HEK293 (cell line): Measurements from ENCODE around the gene FXR1.

Source experiments
- CTCF ChIA-PET: fragments of 350-600 bp; formaldehyde crosslinking; extraction: SDS; loops from one replicate; lab custom pipeline; 2021; ENCODE audit warnings: antibody characterized with exemption; lab: Yijun Ruan, JAX
- POLR2A ChIA-PET: fragments of 300-600 bp; formaldehyde crosslinking; extraction: SDS; loops from one replicate; lab custom pipeline; 2020; ENCODE audit warnings: antibody characterized with exemption, inconsistent platforms; lab: Yijun Ruan, JAX
- H3K27ac ChIP-seq: fragments of 200-500 bp; sonication (Bioruptor generic); 2 replicates; pipeline ENCODE4 v1.5.1; 2014; ENCODE audit warnings: low read depth, low read length, control low read depth, inconsistent platforms; ENCODE audit errors: extremely low read depth
- H3K36me3 ChIP-seq, 2 experiments: fragments of 200-500 bp in 1 of 2; sonication (Bioruptor generic) in 1 of 2; 1 replicate in 1 of 2; 2 replicates in 1 of 2; pipeline ENCODE4 v1.5.1; 2014 to 2017; ENCODE audit warnings: inconsistent platforms in 2 of 2, low read length in 2 of 2; ENCODE audit not compliant: control insufficient read depth in 2 of 2, insufficient read depth in 1 of 2
- H3K4me1 ChIP-seq: fragments of 200-500 bp; sonication (Bioruptor generic); 2 replicates; pipeline ENCODE4 v1.5.1; 2014; ENCODE audit warnings: mild to moderate bottlenecking, low read length, inconsistent platforms; ENCODE audit not compliant: control insufficient read depth, insufficient read depth
- H3K4me3 ChIP-seq: 2 replicates; pipeline ENCODE4 v1.5.1; 2011; ENCODE audit warnings: low read depth, mild to moderate bottlenecking, control low read depth, low read length, moderate library complexity
- H3K9me3 ChIP-seq: fragments of 200-500 bp; sonication (Bioruptor generic); 2 replicates; pipeline ENCODE4 v1.5.1; 2014; ENCODE audit warnings: low read depth, low read length, inconsistent platforms; ENCODE audit not compliant: control insufficient read depth, insufficient read depth
- KLF16 ChIP-seq: fragments of 450-650 bp; formaldehyde crosslinking; IDR thresholded peaks from 2 replicates; pipeline ENCODE4 v1.5.1; 2017; ENCODE audit warnings: missing biosample characterization, missing genetic modification characterization
- MZF1 ChIP-seq: fragments of 450-650 bp; formaldehyde crosslinking; IDR thresholded peaks from 2 replicates; pipeline ENCODE4 v1.5.1; 2017; ENCODE audit warnings: missing biosample characterization, missing genetic modification characterization, borderline replicate concordance
- PATZ1 ChIP-seq: fragments of 450-650 bp; formaldehyde crosslinking; IDR thresholded peaks from 2 replicates; pipeline ENCODE4 v1.5.1; 2016; ENCODE audit warnings: missing biosample characterization, missing genetic modification characterization
- RBAK ChIP-seq: fragments of 450-650 bp; formaldehyde crosslinking; IDR thresholded peaks from 2 replicates; pipeline ENCODE4 v1.5.1; 2016; ENCODE audit warnings: missing biosample characterization, missing genetic modification characterization
- ZFHX2 ChIP-seq: fragments of 450-650 bp; formaldehyde crosslinking; conservative IDR thresholded peaks from 2 replicates; pipeline ENCODE4 v1.5.1; 2016; ENCODE audit warnings: missing biosample characterization, missing genetic modification characterization
- ZFP3 ChIP-seq: fragments of 450-650 bp; formaldehyde crosslinking; IDR thresholded peaks from 2 replicates; pipeline ENCODE4 v1.5.1; 2016; ENCODE audit warnings: low read depth, missing biosample characterization, missing genetic modification characterization
- ZNF10 ChIP-seq: fragments of 450-650 bp; formaldehyde crosslinking; IDR thresholded peaks from 2 replicates; pipeline ENCODE4 v1.5.1; 2017; ENCODE audit warnings: missing biosample characterization, missing genetic modification characterization
- ZNF138 ChIP-seq: fragments of 450-650 bp; formaldehyde crosslinking; IDR thresholded peaks from 2 replicates; pipeline ENCODE4 v1.5.1; 2016; ENCODE audit warnings: missing biosample characterization, missing genetic modification characterization, borderline replicate concordance
- ZNF184 ChIP-seq: fragments of 450-650 bp; IDR thresholded peaks from 2 replicates; pipeline ENCODE4 v1.5.1; 2018; ENCODE audit warnings: missing biosample characterization, mild to moderate bottlenecking, missing genetic modification characterization
- ZNF211 ChIP-seq: fragments of 450-650 bp; formaldehyde crosslinking; IDR thresholded peaks from 2 replicates; pipeline ENCODE4 v1.5.1; 2016; ENCODE audit warnings: low read depth, missing biosample characterization, missing genetic modification characterization
- ZNF350 ChIP-seq: fragments of 450-650 bp; formaldehyde crosslinking; IDR thresholded peaks from 2 replicates; pipeline ENCODE4 v1.5.0; 2017; ENCODE audit warnings: missing biosample characterization, mild to moderate bottlenecking, missing genetic modification characterization
- ZNF426 ChIP-seq: fragments of 450-650 bp; formaldehyde crosslinking; IDR thresholded peaks from 2 replicates; pipeline ENCODE4 v1.5.1; 2017; ENCODE audit warnings: missing biosample characterization, missing genetic modification characterization, mild to moderate bottlenecking, inconsistent platforms, moderate library complexity
- ZNF501 ChIP-seq: fragments of 450-650 bp; formaldehyde crosslinking; IDR thresholded peaks from 2 replicates; pipeline ENCODE4 v1.5.1; 2016; ENCODE audit warnings: missing biosample characterization, missing genetic modification characterization
- ZNF530 ChIP-seq: fragments of 450-650 bp; formaldehyde crosslinking; IDR thresholded peaks from 2 replicates; pipeline ENCODE4 v1.5.1; 2016; ENCODE audit warnings: low read depth, missing biosample characterization, missing genetic modification characterization
- ZNF544 ChIP-seq: fragments of 450-650 bp; formaldehyde crosslinking; IDR thresholded peaks from 2 replicates; pipeline ENCODE4 v1.5.0; 2017; ENCODE audit warnings: missing biosample characterization, missing genetic modification characterization
- ZNF580 ChIP-seq: fragments of 450-650 bp; formaldehyde crosslinking; IDR thresholded peaks from 2 replicates; pipeline ENCODE4 v1.5.1; 2016; ENCODE audit warnings: missing biosample characterization, missing genetic modification characterization
- ZNF623 ChIP-seq: fragments of 450-650 bp; formaldehyde crosslinking; IDR thresholded peaks from 2 replicates; pipeline ENCODE4 v1.5.1; 2016; ENCODE audit warnings: missing biosample characterization, missing genetic modification characterization
- ZNF658 ChIP-seq: fragments of 450-650 bp; formaldehyde crosslinking; IDR thresholded peaks from 2 replicates; pipeline ENCODE4; 2016; ENCODE audit warnings: missing biosample characterization, missing genetic modification characterization
- ZNF660 ChIP-seq: fragments of 450-650 bp; IDR thresholded peaks from 2 replicates; pipeline ENCODE4 v1.5.1; 2018; ENCODE audit warnings: missing biosample characterization, mild to moderate bottlenecking, missing genetic modification characterization
- ZNF677 ChIP-seq: fragments of 450-650 bp; IDR thresholded peaks from 2 replicates; pipeline ENCODE4 v1.5.0; 2018; ENCODE audit warnings: missing biosample characterization, mild to moderate bottlenecking, missing genetic modification characterization, moderate library complexity
- ZNF843 ChIP-seq: fragments of 450-650 bp; formaldehyde crosslinking; IDR thresholded peaks from 2 replicates; pipeline ENCODE4 v1.5.1; 2016; ENCODE audit warnings: missing biosample characterization, missing genetic modification characterization
- ZSCAN16 ChIP-seq: fragments of 450-650 bp; formaldehyde crosslinking; IDR thresholded peaks from 2 replicates; pipeline ENCODE4 v1.5.1; 2016; ENCODE audit warnings: missing biosample characterization, missing genetic modification characterization
- TF ChIP-seq, protein P1 (sequence below): fragments of 450-650 bp; formaldehyde crosslinking; optimal IDR thresholded peaks from 2 replicates; pipeline ENCODE3; 2016; ENCODE audit warnings: missing biosample characterization, mild to moderate bottlenecking, missing genetic modification characterization
- TF ChIP-seq, protein P2 (sequence below): fragments of 450-650 bp; formaldehyde crosslinking; IDR thresholded peaks from 2 replicates; pipeline ENCODE4 v1.5.1; 2016; ENCODE audit warnings: missing biosample characterization, missing genetic modification characterization
- TF ChIP-seq, protein P3 (sequence below): fragments of 450-650 bp; formaldehyde crosslinking; IDR thresholded peaks from 2 replicates; pipeline ENCODE4 v1.5.1; 2016; ENCODE audit warnings: missing biosample characterization, missing genetic modification characterization

Gene FXR1

GRCh38 chr3:181008796-181009195 is 96.3 kb downstream of the FXR1 start:
- TF ChIP-seq ZNF544 (no peak), ZNF138 (tag by site-specific recombination) (no peak), ZFHX2 (tag by site-specific recombination) (no peak), ZNF10 (no peak), ZNF350 (tag by site-specific recombination) (no peak), ZNF501 (tag by site-specific recombination) (no peak), ZNF660 (no peak), ZNF580 (tag by site-specific recombination) (no peak), ZNF184 (no peak)
- CTCF ChIA-PET: no interaction called here
- Histone ChIP-seq H3K4me1 (no peaks in the 10 kb centered on the region), H3K4me3 (no peak overlapping the region), H3K36me3 (no peaks in the 10 kb centered on the region), H3K27ac (no peak overlapping the region), H3K9me3 (no peaks in the 10 kb centered on the region)
- POLR2A ChIA-PET: no interaction called here

GRCh38 chr3:181009225-181009624 is 96.8 kb downstream of the FXR1 start:
- H3K4me1 ChIP-seq: no peaks in the 10 kb centered on the region
- no peaks in the 10 kb centered on the region for H3K36me3 ChIP-seq
- ChIA-PET POLR2A (no interaction called here), CTCF (no interaction called here)
- no peak overlapping the region for H3K4me3 ChIP-seq
- no peaks in the 10 kb centered on the region for H3K9me3 ChIP-seq
- H3K27ac ChIP-seq: no peak overlapping the region
- no peak for TF ChIP-seq ZNF350 (tag by site-specific recombination)
- no peak for TF ChIP-seq RBAK (tag by site-specific recombination)
- no peak for TF ChIP-seq ZNF211
- no peak for TF ChIP-seq ZSCAN16
- TF ChIP-seq KLF16 (tag by site-specific recombination): no peak
- TF ChIP-seq ZNF843 (tag by site-specific recombination): no peak
- TF ChIP-seq ZNF677 (tag by site-specific recombination): no peak
- TF ChIP-seq, protein P1, sequence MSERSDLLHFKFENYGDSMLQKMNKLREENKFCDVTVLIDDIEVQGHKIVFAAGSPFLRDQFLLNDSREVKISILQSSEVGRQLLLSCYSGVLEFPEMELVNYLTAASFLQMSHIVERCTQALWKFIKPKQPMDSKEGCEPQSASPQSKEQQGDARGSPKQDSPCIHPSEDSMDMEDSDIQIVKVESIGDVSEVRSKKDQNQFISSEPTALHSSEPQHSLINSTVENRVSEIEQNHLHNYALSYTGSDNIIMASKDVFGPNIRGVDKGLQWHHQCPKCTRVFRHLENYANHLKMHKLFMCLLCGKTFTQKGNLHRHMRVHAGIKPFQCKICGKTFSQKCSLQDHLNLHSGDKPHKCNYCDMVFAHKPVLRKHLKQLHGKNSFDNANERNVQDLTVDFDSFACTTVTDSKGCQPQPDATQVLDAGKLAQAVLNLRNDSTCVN (tag by site-specific recombination): no peak
- TF ChIP-seq, protein P2, sequence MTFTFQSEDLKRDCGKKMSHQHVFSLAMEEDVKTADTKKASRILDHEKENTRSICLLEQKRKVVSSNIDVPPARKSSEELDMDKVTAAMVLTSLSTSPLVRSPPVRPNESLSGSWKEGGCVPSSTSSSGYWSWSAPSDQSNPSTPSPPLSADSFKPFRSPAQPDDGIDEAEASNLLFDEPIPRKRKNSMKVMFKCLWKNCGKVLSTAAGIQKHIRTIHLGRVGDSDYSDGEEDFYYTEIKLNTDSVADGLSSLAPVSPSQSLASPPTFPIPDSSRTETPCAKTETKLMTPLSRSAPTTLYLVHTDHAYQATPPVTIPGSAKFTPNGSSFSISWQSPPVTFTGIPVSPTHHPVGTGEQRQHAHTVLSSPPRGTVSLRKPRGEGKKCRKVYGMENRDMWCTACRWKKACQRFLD: no peak
- TF ChIP-seq ZNF530 (tag by site-specific recombination): no peak
- no peak for TF ChIP-seq ZNF501 (tag by site-specific recombination)
- TF ChIP-seq ZNF658 (tag by site-specific recombination): no peak

- H3K4me3 ChIP-seq: no peak overlapping the region
These were observed 105.2 kb downstream of the FXR1 start for GRCh38 chr3:181017690-181018089.

More at GRCh38 chr3:181017690-181018089, 105.2 kb downstream of the FXR1 start:
- H3K36me3 ChIP-seq: no peaks in the 10 kb centered on the region
- no peak overlapping the region for H3K27ac ChIP-seq
- TF ChIP-seq, protein P2: no peak
- TF ChIP-seq, protein P3, sequence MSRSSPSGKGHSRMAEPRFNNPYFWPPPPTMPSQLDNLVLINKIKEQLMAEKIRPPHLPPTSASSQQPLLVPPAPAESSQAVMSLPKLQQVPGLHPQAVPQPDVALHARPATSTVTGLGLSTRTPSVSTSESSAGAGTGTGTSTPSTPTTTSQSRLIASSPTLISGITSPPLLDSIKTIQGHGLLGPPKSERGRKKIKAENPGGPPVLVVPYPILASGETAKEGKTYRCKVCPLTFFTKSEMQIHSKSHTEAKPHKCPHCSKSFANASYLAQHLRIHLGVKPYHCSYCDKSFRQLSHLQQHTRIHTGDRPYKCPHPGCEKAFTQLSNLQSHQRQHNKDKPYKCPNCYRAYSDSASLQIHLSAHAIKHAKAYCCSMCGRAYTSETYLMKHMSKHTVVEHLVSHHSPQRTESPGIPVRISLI (tag by site-specific recombination): no peak
- TF ChIP-seq ZNF623 (tag by site-specific recombination) (no peak), ZFP3 (tag by site-specific recombination) (no peak), PATZ1 (tag by site-specific recombination) (no peak), ZNF426 (tag by site-specific recombination) (no peak), MZF1 (no peak)
- ChIA-PET POLR2A (no interaction called here), CTCF (no interaction called here)
- H3K4me1 ChIP-seq: no peaks in the 10 kb centered on the region
- H3K9me3 ChIP-seq: no peaks in the 10 kb centered on the region
